Measurements from ENCODE around the gene SPTAN1.
"Not testable (repeated sequence)": the region's sequence is repeated elsewhere in the genome, so short reads cannot be mapped to it uniquely, and the experiment has no call there.

Gene SPTAN1

DNA sequence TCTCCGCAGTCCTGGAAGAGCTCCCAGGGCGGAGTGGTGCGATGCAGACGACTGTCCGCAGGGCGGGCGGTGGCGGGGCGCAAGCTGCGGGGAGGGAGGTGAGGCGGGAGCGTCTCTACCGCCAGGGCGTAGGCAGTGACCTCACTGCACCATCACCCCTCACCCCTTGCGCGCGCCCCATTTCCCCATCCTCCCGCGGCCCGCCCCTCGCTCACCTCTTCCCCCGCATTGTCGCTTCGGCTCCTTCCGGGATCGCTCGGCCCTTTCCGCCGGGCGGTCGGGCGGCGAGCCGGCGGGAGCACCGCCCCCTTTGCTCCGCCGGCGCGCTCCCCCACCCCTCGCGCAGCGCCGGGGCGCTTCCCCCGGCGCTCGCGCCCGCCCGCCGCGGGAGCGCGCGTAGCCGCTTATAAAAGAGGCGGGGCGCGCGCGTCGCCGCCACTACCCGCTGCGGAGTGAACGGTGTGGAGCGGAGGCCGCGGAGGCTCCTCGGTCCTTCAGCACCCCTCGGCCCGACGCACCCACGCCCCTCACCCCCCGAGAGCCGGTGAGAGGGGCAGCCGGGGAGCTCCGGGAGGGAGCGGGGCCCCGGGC, at the start of gene SPTAN1:
SPTAN1 (plus strand) TSS at position 435 of the 591 bp plus-strand sequence. CDS start 14,154 bp downstream, outside the sequence.
- Histone ChIP-seq H3K27me3 (ENCODE audit: insufficient read depth, poor library complexity, severe bottlenecking) (no peaks in the 10 kb centered on the region), H3K27ac (ENCODE audit: poor library complexity, severe bottlenecking) (peak within 1 kb of the TSS; percentile 75), H3K4me1 (ENCODE audit: insufficient read depth, poor library complexity, severe bottlenecking) (peaks cover 30% of the 10 kb centered on the region), H3K9me3 (ENCODE audit: severe bottlenecking) (no peaks in the 10 kb centered on the region), H3K4me3 (ENCODE audit: severe bottlenecking) (peak within 1 kb of the TSS; percentile 85), H3K36me3 (ENCODE audit: low read depth) (no peaks in the 10 kb centered on the region)
- DNase-seq (ENCODE audit: low spot score) = peak; percentile 90
- TF ChIP-seq, protein P1, sequence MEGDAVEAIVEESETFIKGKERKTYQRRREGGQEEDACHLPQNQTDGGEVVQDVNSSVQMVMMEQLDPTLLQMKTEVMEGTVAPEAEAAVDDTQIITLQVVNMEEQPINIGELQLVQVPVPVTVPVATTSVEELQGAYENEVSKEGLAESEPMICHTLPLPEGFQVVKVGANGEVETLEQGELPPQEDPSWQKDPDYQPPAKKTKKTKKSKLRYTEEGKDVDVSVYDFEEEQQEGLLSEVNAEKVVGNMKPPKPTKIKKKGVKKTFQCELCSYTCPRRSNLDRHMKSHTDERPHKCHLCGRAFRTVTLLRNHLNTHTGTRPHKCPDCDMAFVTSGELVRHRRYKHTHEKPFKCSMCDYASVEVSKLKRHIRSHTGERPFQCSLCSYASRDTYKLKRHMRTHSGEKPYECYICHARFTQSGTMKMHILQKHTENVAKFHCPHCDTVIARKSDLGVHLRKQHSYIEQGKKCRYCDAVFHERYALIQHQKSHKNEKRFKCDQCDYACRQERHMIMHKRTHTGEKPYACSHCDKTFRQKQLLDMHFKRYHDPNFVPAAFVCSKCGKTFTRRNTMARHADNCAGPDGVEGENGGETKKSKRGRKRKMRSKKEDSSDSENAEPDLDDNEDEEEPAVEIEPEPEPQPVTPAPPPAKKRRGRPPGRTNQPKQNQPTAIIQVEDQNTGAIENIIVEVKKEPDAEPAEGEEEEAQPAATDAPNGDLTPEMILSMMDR (IDR thresholded peaks at IDR 0.05; ENCODE audit: poor library complexity, severe bottlenecking) = no peak
- ATAC-seq (ENCODE audit: low read depth) = peak; percentile 73

- H3K27me3 ChIP-seq (ENCODE audit: insufficient read depth, poor library complexity, severe bottlenecking); H3K4me1 ChIP-seq (ENCODE audit: insufficient read depth, poor library complexity, severe bottlenecking); ATAC-seq (ENCODE audit: low read depth); H3K9me3 ChIP-seq (ENCODE audit: severe bottlenecking); DNase-seq (ENCODE audit: low spot score): not testable (repeated sequence)
- peak overlapping the region; percentile 53 for H3K4me3 ChIP-seq (ENCODE audit: severe bottlenecking)
- peak overlapping the region; percentile 47 for H3K27ac ChIP-seq (ENCODE audit: poor library complexity, severe bottlenecking)
- H3K36me3 ChIP-seq (ENCODE audit: low read depth) = peaks cover 24% of the 10 kb centered on the region
These were observed 49.0 kb upstream of the SPTAN1 start for GRCh38 chr9:128503415-128503825.

DNA sequence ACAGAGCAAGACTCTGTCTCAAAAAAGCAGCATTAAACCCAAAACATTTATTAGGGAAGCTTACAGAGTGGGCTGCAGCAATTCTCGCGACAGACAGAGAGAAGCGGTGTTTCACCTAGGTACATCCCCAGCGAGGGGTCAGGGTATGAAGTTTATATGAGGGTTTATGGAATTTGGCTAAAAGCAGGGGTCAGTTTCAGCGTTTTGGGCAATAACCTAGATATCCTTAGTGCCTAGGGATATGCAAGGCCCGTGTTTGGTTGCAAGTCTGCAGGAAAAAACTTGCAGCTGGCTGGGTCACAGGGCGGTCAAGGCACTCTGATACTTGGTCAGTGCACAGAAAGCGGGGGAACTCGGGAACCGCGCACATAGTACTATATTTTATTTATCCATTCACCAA, 48.5 kb upstream of the SPTAN1 start:
- H3K36me3 ChIP-seq (ENCODE audit: low read depth) = peaks cover 25% of the 10 kb centered on the region
- TF ChIP-seq, protein P1 (IDR thresholded peaks at IDR 0.05; ENCODE audit: poor library complexity, severe bottlenecking) = no peak
- peak overlapping the region; percentile 53 for H3K4me3 ChIP-seq (ENCODE audit: severe bottlenecking)
- DNase-seq (ENCODE audit: low spot score) (no peak), ATAC-seq (ENCODE audit: low read depth) (peak; percentile 32; the same call in 2 of the 3 replicates)
- H3K27ac ChIP-seq (ENCODE audit: poor library complexity, severe bottlenecking) = peak overlapping the region; percentile 47
- H3K27me3 ChIP-seq (ENCODE audit: insufficient read depth, poor library complexity, severe bottlenecking) = no peaks in the 10 kb centered on the region
- H3K4me1 ChIP-seq (ENCODE audit: insufficient read depth, poor library complexity, severe bottlenecking) = peaks cover 8% of the 10 kb centered on the region
- no peaks in the 10 kb centered on the region for H3K9me3 ChIP-seq (ENCODE audit: severe bottlenecking)

DNA sequence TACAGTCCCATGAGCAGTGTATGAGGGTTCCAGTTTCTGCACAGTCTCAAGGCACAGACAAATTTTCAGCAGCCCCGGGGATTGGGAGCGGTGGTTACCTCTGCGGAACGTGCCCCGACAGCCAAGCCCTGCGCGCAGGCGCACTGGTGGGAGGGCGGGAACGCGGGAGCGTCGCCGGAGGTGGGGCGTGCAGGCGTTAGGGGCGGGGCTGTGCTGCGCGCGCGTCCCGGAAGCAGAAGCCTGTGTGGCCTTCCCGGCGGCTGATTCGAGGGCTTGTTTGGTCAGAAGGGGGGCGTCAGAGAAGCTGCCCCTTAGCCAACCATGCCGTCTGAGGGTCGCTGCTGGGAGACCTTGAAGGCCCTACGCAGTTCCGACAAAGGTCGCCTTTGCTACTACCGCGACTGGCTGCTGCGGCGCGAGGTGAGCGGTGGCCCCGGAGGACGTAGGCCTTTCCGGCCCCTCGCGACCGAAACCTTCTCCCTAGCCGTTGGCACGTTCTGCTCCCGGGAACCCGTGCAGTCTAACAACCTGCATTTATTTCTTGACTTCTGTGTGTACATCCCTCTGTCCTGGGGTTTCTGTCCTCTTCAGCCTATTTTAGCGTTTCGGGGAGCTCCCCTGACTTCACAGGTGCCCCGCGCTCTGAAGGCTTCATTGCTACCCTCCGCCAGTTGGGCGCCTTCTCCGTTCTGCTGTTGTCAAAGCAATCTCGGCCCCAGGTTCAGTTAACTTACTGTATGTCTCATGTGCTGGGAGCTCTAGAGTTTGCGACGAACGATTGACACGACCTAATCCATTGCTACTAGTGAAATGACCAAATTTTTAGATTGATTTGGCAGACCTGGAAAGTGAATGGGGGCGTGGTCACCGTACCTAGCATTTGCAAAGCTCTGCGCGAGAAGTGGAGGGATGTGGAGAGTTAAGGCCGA, 47.6 kb upstream of the SPTAN1 start, which contains the start of gene GLE1:
GLE1 (plus strand) TSS at position 235 of the 929 bp plus-strand sequence; CDS start at position 322, 87 bp downstream.
- Histone ChIP-seq H3K9me3 (ENCODE audit: severe bottlenecking) (no peaks in the 10 kb centered on the region), H3K4me1 (ENCODE audit: insufficient read depth, poor library complexity, severe bottlenecking) (peaks cover 8% of the 10 kb centered on the region), H3K36me3 (ENCODE audit: low read depth) (peaks cover 27% of the 10 kb centered on the region), H3K4me3 (ENCODE audit: severe bottlenecking) (peak within 1 kb of the TSS; percentile 53), H3K27me3 (ENCODE audit: insufficient read depth, poor library complexity, severe bottlenecking) (no peaks in the 10 kb centered on the region), H3K27ac (ENCODE audit: poor library complexity, severe bottlenecking) (peak within 1 kb of the TSS; percentile 47)
- ATAC-seq (ENCODE audit: low read depth) = peak; percentile 88
- TF ChIP-seq, protein P1 (IDR thresholded peaks at IDR 0.05; ENCODE audit: poor library complexity, severe bottlenecking) = no peak
- DNase-seq (ENCODE audit: low spot score) = peak; percentile 93

DNA sequence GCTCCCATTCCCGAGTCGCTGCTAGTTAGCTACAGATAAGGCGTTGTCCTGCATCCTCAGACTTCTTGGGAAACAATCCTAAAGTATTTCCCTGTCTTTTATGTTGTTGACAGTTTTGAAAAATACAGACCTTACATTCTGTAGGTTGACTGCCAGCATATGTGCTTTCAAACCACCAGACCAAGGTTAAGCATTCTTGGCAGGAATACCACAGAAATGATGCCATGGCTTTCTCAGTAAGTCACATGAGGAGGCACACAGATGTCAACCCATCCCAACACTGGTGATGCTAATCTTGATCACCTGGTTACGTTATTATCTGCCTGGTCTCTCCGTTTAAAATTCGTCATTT, 47.0 kb upstream of the SPTAN1 start:
- TF ChIP-seq, protein P1 (IDR thresholded peaks at IDR 0.05; ENCODE audit: poor library complexity, severe bottlenecking) = no peak
- peaks cover 8% of the 10 kb centered on the region for H3K4me1 ChIP-seq (ENCODE audit: insufficient read depth, poor library complexity, severe bottlenecking)
- ATAC-seq (ENCODE audit: low read depth) = no peak
- no peaks in the 10 kb centered on the region for H3K27me3 ChIP-seq (ENCODE audit: insufficient read depth, poor library complexity, severe bottlenecking)
- no peaks in the 10 kb centered on the region for H3K9me3 ChIP-seq (ENCODE audit: severe bottlenecking)
- H3K4me3 ChIP-seq (ENCODE audit: severe bottlenecking) = peak overlapping the region; percentile 53
- DNase-seq (ENCODE audit: low spot score) = no peak
- peaks cover 30% of the 10 kb centered on the region for H3K36me3 ChIP-seq (ENCODE audit: low read depth)
- peak overlapping the region; percentile 47 for H3K27ac ChIP-seq (ENCODE audit: poor library complexity, severe bottlenecking)

DNA sequence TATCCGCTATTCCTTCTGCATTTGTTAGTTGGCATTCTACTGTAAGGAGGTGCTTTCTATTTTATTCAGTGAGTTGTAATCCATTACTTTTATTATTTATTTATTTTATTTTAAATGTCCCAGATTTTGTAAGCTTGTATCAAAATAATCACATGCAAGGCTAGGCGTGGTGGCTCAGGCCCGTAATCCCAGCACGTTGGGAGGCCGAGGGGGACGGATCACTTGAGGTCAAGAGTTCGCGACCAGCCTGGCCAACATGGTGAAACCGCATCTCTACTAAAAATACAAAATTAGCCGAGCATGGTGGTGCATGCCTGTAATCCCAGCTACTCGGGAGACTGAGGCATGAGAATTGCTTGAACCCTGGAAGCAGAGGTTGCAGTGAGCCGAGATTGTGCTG, 46.5 kb upstream of the SPTAN1 start:
- not testable (repeated sequence) for DNase-seq (ENCODE audit: low spot score); H3K9me3 ChIP-seq (ENCODE audit: severe bottlenecking); H3K4me3 ChIP-seq (ENCODE audit: severe bottlenecking); H3K27ac ChIP-seq (ENCODE audit: poor library complexity, severe bottlenecking); ATAC-seq (ENCODE audit: low read depth); H3K27me3 ChIP-seq (ENCODE audit: insufficient read depth, poor library complexity, severe bottlenecking); H3K4me1 ChIP-seq (ENCODE audit: insufficient read depth, poor library complexity, severe bottlenecking)
- H3K36me3 ChIP-seq (ENCODE audit: low read depth) = peaks cover 35% of the 10 kb centered on the region

All from RWPE2 (cell line).